Bronchial epithelial cell (primary cell): ENCODE measurements around the gene CMSS1. TPM values are rescaled to one million over a fixed set of nuclear protein-coding genes. Genes with fewer than 3 reads are reported as not detected.
A peak's percentile ranks its signal among the peaks of the same experiment; 100 is the strongest.

Source experiments
- DNase-seq: peaks from one replicate; pipeline ENCODE4 v3.0.0-alpha.2; 2010; ENCODE audit warnings: low read depth
- FAIRE-seq: peaks from 2 replicates; lab custom pipeline; 2011; peaks lifted over from hg19 to GRCh38; lab: Jason Lieb, UNC
- H3K27me3 ChIP-seq: 2 replicates; pipeline ENCODE4 v1.5.1; 2011; ENCODE audit warnings: low read length; ENCODE audit not compliant: control insufficient read depth, insufficient read depth
- H3K36me3 ChIP-seq: 2 replicates; pipeline ENCODE4 v1.5.1; 2011; ENCODE audit warnings: low read length; ENCODE audit not compliant: control insufficient read depth, insufficient read depth
- H3K4me3 ChIP-seq: 2 replicates; pipeline ENCODE4 v1.5.1; 2011; ENCODE audit warnings: mild to moderate bottlenecking, low read depth, low read length, control low read depth
- total RNA-seq: library from RNA; depleted of rRNA; stranded (reverse); fragments of >200 nt; gene quantifications from 2 replicates; pipeline ENCODE4 v1.2.1, GENCODE V29; 2014
- TF ChIP-seq, protein P1 (sequence below): IDR thresholded peaks from 2 replicates; pipeline ENCODE4 v1.5.1; 2011; ENCODE audit warnings: mild to moderate bottlenecking, moderate library complexity, low read length, control low read depth, inconsistent platforms; ENCODE audit not compliant: insufficient read depth, severe bottlenecking

CMSS1 gene
- total RNA-seq, 1 donor from 2014 or later: 21.3 TPM

GRCh38 chr3:99907959-99908544, 90.4 kb downstream of the CMSS1 start:
- TF ChIP-seq, protein P1, sequence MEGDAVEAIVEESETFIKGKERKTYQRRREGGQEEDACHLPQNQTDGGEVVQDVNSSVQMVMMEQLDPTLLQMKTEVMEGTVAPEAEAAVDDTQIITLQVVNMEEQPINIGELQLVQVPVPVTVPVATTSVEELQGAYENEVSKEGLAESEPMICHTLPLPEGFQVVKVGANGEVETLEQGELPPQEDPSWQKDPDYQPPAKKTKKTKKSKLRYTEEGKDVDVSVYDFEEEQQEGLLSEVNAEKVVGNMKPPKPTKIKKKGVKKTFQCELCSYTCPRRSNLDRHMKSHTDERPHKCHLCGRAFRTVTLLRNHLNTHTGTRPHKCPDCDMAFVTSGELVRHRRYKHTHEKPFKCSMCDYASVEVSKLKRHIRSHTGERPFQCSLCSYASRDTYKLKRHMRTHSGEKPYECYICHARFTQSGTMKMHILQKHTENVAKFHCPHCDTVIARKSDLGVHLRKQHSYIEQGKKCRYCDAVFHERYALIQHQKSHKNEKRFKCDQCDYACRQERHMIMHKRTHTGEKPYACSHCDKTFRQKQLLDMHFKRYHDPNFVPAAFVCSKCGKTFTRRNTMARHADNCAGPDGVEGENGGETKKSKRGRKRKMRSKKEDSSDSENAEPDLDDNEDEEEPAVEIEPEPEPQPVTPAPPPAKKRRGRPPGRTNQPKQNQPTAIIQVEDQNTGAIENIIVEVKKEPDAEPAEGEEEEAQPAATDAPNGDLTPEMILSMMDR: no peak
- Histone ChIP-seq H3K4me3 (no peak overlapping the region), H3K27me3 (no peaks in the 10 kb centered on the region), H3K36me3 (no peaks in the 10 kb centered on the region)
- no peak for DNase-seq
- FAIRE-seq: no peak

DNA sequence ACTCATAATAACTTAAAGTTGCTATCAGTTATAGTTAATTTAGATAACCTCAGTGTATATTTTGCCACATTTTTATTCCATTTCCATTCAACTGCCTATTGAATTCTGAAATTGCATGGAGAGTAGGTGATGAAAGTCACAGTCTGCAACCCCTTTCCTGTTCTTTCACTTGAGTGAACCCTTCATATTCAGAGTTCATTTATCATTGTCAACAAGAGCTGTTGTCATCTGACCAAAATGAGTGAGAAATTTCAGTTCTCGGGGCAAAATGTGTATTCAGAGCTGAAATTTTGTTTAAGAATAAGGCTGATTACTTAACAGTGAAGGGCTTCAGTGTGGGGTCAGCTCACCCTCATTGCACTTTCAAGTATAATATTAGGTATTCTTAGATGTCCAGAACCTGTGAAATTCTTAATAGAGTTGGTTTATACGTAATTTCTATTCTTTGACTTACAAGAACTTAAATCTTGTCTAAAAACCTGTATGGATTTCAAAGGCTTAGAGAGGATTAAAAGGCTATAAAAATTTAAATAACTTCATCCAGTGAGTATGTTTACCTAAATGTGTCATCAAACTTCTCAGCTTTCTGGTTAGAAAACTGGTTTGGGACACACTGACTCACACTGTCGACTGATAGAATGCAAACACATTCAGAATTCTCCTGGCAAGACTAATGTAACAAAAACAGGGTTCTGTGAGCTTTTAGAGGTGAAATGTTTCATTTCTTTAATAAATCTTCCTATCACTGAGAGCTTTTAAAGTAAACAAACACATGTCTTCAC, 92.2 kb downstream of the CMSS1 start:
- no peaks in the 10 kb centered on the region for H3K36me3 ChIP-seq
- FAIRE-seq (no peak), DNase-seq (peak; percentile 87)
- H3K27me3 ChIP-seq: no peaks in the 10 kb centered on the region
- TF ChIP-seq, protein P1: no peak
- H3K4me3 ChIP-seq: no peak overlapping the region

DNA sequence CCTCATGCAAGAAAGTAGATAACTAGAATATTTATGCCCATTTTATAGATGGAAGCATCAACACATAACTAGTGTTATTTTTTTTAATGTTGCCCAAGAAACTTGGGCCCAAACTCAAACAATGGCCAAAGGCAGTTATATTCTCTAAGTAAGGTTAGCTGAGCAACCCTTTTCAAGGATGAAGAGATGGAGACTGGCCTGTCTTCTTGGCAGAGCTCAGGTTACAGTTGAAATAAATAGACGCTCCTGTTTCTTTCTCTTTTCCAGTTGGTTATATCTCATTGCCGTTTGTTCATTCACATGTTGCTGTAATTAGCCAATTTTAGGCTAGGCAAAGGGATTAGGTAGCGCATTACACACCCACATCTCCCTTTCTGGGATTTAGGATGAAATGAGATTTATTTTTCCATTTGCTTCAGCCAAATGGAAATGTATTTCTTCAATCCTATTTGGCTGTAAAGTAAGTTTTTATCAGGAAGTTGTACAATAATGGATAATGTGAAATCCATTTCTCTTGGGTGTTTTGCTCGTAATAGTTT, 93.2 kb downstream of the CMSS1 start:
- Histone ChIP-seq H3K36me3 (no peaks in the 10 kb centered on the region), H3K4me3 (no peak overlapping the region), H3K27me3 (no peaks in the 10 kb centered on the region)
- DNase-seq (no peak), FAIRE-seq (no peak)
- TF ChIP-seq, protein P1: no peak

DNA sequence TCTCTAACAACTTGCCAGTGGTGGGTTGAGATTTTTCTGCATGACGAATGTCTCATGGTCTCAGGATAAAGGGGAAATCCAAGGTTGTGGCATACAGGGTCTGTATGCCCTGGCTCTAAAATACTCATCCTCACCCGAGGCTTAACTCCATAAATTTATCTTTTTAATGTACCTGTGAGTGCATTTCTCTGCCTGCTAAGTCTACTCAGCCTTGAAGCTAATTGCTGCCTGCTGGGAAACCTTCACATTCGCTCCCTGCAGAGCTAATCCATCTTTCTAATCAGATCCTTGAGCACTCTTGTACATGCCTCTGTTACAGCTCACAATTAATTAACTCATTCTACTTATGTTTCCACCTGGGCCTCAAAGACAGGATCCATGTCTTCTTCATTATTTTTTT, 93.8 kb downstream of the CMSS1 start:
- FAIRE-seq: no peak
- H3K27me3 ChIP-seq: no peaks in the 10 kb centered on the region
- TF ChIP-seq, protein P1: no peak
- no peak overlapping the region for H3K4me3 ChIP-seq
- no peak for DNase-seq
- no peaks in the 10 kb centered on the region for H3K36me3 ChIP-seq

DNA sequence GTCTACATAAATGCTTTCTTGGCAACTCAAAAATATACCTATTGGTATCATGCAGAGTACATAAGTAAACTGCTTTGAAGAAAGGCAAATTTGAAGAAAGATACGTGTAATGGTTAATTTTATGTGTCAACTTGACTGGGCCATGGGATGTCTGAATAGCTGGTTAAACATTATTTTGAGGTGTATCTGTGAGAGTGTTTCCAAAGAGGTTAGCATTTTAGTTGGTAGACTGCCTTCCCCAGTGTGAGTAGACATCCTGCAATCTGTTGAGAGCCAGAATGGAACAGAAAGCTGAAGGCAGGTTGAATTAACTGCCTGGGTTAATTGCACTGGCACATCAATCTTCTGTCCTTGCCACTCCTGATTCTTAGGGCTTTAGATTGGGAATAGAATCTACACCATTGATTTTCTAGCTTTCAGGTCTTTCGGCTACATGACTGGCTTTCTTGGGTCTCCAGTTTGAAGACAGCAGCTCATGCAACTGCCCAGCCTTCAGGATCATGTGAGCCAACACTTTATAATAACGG, 98.3 kb downstream of the CMSS1 start:
- TF ChIP-seq, protein P1: no peak
- Histone ChIP-seq H3K4me3 (no peak overlapping the region), H3K27me3 (no peaks in the 10 kb centered on the region), H3K36me3 (no peaks in the 10 kb centered on the region)
- FAIRE-seq (peak; percentile 43), DNase-seq (no peak)
